OCI-LY7 (cell line): ENCODE measurements around the gene DUSP14. TPM values are rescaled to one million over a fixed set of nuclear protein-coding genes. Genes with fewer than 3 reads are reported as not detected.

ENCODE experiments used
- BruUV-seq: library from RNA; stranded (reverse); fragments of 400-500 nt; replicated peaks from 2 replicates; lab custom pipeline; 2021; lab: Mats Ljungman, UMichigan
- CTCF ChIA-PET: fragments of 300-600 bp; sonication (Branson Sonifier 250); formaldehyde crosslinking; loops from one replicate; lab custom pipeline; 2022; ENCODE audit warnings: antibody characterized with exemption; ENCODE audit not compliant: unreplicated experiment; lab: Charles Lee
- POLR2A ChIA-PET: fragments of 300-600 bp; sonication (Branson Sonifier 250); formaldehyde crosslinking; loops from one replicate; lab custom pipeline; 2022; ENCODE audit warnings: antibody characterized with exemption; lab: Charles Lee
- DNase-seq: peaks from one replicate; pipeline ENCODE4 v3.0.0-alpha.2; 2015; ENCODE audit warnings: low spot score
- H2AFZ ChIP-seq: fragments of 200-600 bp; sonication (generic), shearing (Covaris generic); 2 replicates; pipeline ENCODE4 v1.6.1; 2014; ENCODE audit warnings: mild to moderate bottlenecking, antibody characterized with exemption, low read length, moderate library complexity
- H3K27ac ChIP-seq: fragments of 200-600 bp; sonication (generic); 2 replicates; pipeline ENCODE4 v1.5.1; 2014; ENCODE audit warnings: mixed run types, low read depth, mild to moderate bottlenecking, moderate library complexity, low read length, inconsistent platforms; ENCODE audit not compliant: poor library complexity, severe bottlenecking
- H3K36me3 ChIP-seq: fragments of 200-600 bp; sonication (generic); 2 replicates; pipeline ENCODE4 v1.6.1; 2014; ENCODE audit warnings: mild to moderate bottlenecking, antibody characterized with exemption, low read length, moderate library complexity, mixed read lengths; ENCODE audit not compliant: insufficient read depth
- H3K4me1 ChIP-seq: fragments of 200-600 bp; sonication (generic); 2 replicates; pipeline ENCODE4 v1.5.1; 2014; ENCODE audit warnings: mild to moderate bottlenecking, low read length; ENCODE audit not compliant: insufficient read depth, poor library complexity, severe bottlenecking
- H3K4me2 ChIP-seq: fragments of 200-600 bp; sonication (generic); 2 replicates; pipeline ENCODE4 v1.6.1; 2014; ENCODE audit warnings: mild to moderate bottlenecking, low read length
- H3K4me3 ChIP-seq: fragments of 200-600 bp; sonication (generic); 2 replicates; pipeline ENCODE4 v1.5.1; 2014; ENCODE audit warnings: mild to moderate bottlenecking, low read depth, low read length; ENCODE audit not compliant: poor library complexity, severe bottlenecking
- H3K79me2 ChIP-seq: fragments of 200-600 bp; sonication (generic); 2 replicates; pipeline ENCODE4 v1.6.1; 2016; ENCODE audit warnings: low read depth, mild to moderate bottlenecking, low read length, moderate library complexity, mixed read lengths; ENCODE audit not compliant: insufficient read depth
- H3K9me2 ChIP-seq: fragments of 200-600 bp; sonication (generic); 2 replicates; pipeline ENCODE4 v1.6.1; 2016; ENCODE audit warnings: mild to moderate bottlenecking, low read length, mixed read lengths; ENCODE audit not compliant: insufficient read depth
- H3K9me3 ChIP-seq: fragments of 200-600 bp; sonication (generic); 2 replicates; pipeline ENCODE4 v1.6.1; 2014; ENCODE audit warnings: mild to moderate bottlenecking, mixed run types, low read length, mixed read lengths
- H4K20me1 ChIP-seq: fragments of 200-600 bp; sonication (generic); 2 replicates; pipeline ENCODE4 v1.6.1; 2014; ENCODE audit warnings: mild to moderate bottlenecking, antibody characterized with exemption, low read length, moderate library complexity, mixed read lengths; ENCODE audit not compliant: insufficient read depth
- CTCF ChIP-seq: fragments of 200-600 bp; sonication (generic); conservative IDR thresholded peaks from 2 replicates; pipeline ENCODE4 v1.5.1; 2014; ENCODE audit warnings: mild to moderate bottlenecking, antibody characterized with exemption, low read length, moderate library complexity, mixed read lengths
- EZH2phosphoT487 ChIP-seq: fragments of 200-600 bp; sonication (generic); IDR thresholded peaks from 2 replicates; pipeline ENCODE4 v1.6.1; 2018; ENCODE audit warnings: low read depth, borderline replicate concordance, mild to moderate bottlenecking, mixed run types, antibody characterized with exemption, low read length, moderate library complexity, mixed read lengths
- intact Hi-C: fragments of 100-400 bp; cut with micrococcal nuclease; formaldehyde crosslinking; loops from one replicate; pipeline ENCODE4 v1.10.0; 2022; ENCODE audit not compliant: unreplicated experiment
- total RNA-seq, 2 experiments: library from RNA; depleted of rRNA in 1 of 2; stranded (reverse); fragments of >200 nt in 1 of 2; shearing (Covaris generic) in 1 of 2; gene quantifications; 2 replicates each; pipeline ENCODE4 v1.2.3, GENCODE V29; 2014 to 2022

Gene DUSP14
- total RNA-seq, 2 experiments from 2014 or later, result 11.0 to 21.5 TPM

DNA sequence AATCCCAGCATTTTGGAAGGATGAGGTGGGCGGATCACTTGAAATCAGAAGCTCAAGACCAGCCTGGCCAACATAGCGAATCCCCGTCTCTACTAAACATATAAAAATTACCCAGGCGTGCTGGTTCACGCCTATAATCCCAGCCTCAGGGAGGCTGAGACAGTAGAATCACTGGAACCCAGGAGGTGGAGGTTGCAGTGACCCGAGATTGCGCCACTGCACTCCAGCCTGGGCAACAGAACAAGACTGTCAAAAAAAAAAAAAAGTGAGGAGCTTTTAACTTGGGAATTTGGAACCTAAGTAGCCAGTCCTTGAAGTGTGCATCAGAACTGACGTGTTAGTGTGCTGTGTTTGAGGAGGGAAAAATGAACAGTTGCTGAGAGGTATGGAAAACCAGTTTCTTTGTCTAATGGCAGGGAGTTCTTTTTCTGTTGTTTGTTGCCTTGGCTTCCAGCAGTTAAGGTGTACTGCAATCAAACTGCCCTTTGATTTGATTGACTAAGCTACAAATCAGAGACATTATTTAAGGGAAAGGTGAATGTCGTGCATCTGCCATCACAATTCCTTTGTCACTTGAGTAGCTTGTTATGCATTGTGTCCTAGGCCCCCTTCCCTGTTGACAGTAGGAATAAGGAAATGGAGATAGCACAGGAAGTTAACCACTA, 8.6 kb upstream of the DUSP14 start:
- Histone ChIP-seq H3K9me3 (no peaks in the 10 kb centered on the region), H4K20me1 (no peaks in the 10 kb centered on the region), H3K4me1 (peaks cover 12% of the 10 kb centered on the region), H3K36me3 (peaks cover 39% of the 10 kb centered on the region), H3K4me2 (no peak overlapping the region), H3K79me2 (no peaks in the 10 kb centered on the region), H2AFZ (no peak overlapping the region), H3K9me2 (no peaks in the 10 kb centered on the region), H3K27ac (no peak overlapping the region), H3K4me3 (no peak overlapping the region)
- no peak for DNase-seq
- TF ChIP-seq EZH2phosphoT487, result no peak
- no peak for TF ChIP-seq CTCF
- ChIA-PET POLR2A (interaction anchor here (0.6 kb wide), 1 partner anchor 23 kb away, joined by 3 read pairs; no protein-coding TSS in a partner anchor), CTCF (interaction anchor here (0.6 kb wide), 1 partner anchor 878 kb away, joined by 3 read pairs; no protein-coding TSS in a partner anchor)
- BruUV-seq, result no TSS peak
- intact Hi-C loops, result no loop called here

DNA sequence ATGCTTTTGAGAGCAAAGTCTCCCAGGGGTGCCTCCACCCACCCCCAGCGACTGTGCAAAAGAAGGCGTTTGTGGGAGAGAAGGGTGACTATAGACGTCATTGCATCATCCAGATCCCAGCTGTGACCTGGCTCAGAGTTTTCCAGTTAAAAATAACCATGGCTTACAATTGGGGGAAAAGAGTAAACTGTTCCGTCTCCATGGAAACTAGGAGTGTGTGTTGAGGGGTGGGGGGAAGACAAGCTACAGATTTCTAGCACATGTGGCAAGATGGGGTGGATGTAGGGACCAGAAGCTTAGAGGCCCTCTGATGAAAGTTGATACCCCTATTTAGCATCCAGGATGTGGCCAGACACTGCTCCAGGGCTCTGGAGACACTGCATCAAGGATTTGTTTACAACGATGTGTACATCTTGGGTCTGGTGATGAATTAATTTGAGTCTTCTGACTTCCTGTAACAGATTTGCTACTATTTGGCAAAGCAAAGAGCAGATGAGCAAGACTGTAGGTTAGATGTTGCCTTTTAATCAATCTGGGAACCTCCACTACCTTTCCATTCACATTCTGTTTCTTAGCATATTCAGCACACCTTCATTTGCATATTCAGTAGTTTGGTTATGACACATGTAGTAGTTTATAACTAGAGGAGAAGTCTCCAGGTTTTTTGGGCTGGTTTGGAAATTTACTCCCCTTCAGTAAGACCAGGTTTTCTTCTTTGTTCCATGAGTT, 6.2 kb upstream of the DUSP14 start:
- peak; percentile 11 for DNase-seq
- H3K4me1 ChIP-seq, result peaks cover 17% of the 10 kb centered on the region
- ChIA-PET POLR2A (interaction anchor here (0.6 to 1.0 kb wide), 3 partner anchors 19 to 347 kb away, joined by 3 read pairs; no protein-coding TSS in a partner anchor), CTCF (no interaction called here)
- H4K20me1 ChIP-seq, result no peaks in the 10 kb centered on the region
- H3K9me3 ChIP-seq, result no peaks in the 10 kb centered on the region
- no peak overlapping the region for H3K4me2 ChIP-seq
- H2AFZ ChIP-seq, result no peak overlapping the region
- no peaks in the 10 kb centered on the region for H3K9me2 ChIP-seq
- intact Hi-C loops, result no loop called here
- H3K4me3 ChIP-seq, result no peak overlapping the region
- H3K79me2 ChIP-seq, result no peaks in the 10 kb centered on the region
- TF ChIP-seq CTCF (no peak), EZH2phosphoT487 (no peak)
- BruUV-seq, result no TSS peak
- no peak overlapping the region for H3K27ac ChIP-seq
- H3K36me3 ChIP-seq, result peaks cover 16% of the 10 kb centered on the region
